HCT116 (cell line): ENCODE measurements around the gene TANC1. TPM values are rescaled to one million over a fixed set of nuclear protein-coding genes. Genes with fewer than 3 reads are reported as not detected.

Experiments
- ATAC-seq: fragments of 200-7000 bp; cut with Tn5 transposase; 2 replicates; pipeline ENCODE4 v1.9.1; 2020; ENCODE audit warnings: mild to moderate bottlenecking, moderate library complexity
- BruUV-seq: library from RNA; stranded (reverse); fragments of 400-500 nt; replicated peaks from 2 replicates; lab custom pipeline; 2021; lab: Mats Ljungman, UMichigan
- CTCF ChIA-PET: fragments of 300-600 bp; sonication (Branson Sonifier 250); formaldehyde crosslinking; loops from one replicate; lab custom pipeline; 2021; ENCODE audit warnings: antibody characterized with exemption; lab: Charles Lee
- POLR2A ChIA-PET: fragments of 300-600, 350-600 bp; sonication (Branson Sonifier 250); formaldehyde crosslinking; loops from one replicate; lab custom pipeline; 2021; ENCODE audit warnings: antibody characterized with exemption; lab: Charles Lee
- RAD21 ChIA-PET, 2 experiments: fragments of 300-600 bp; sonication (Branson Sonifier 250); formaldehyde crosslinking; loops; one replicate each; lab custom pipeline; 2023; ENCODE audit warnings: low total read pairs in 2 of 2; ENCODE audit not compliant: uncharacterized antibody in 2 of 2, unreplicated experiment in 2 of 2, low non-redundant PET in 1 of 2; lab: Charles Lee
- DNase-seq: peaks from one replicate; pipeline ENCODE4 v3.0.0-alpha.2; 2010; ENCODE audit warnings: low read depth, low spot score
- H2AFZ ChIP-seq: fragments of 200-600 bp; shearing (Covaris generic), sonication (generic); 2 replicates; pipeline ENCODE4 v1.6.1; 2017; ENCODE audit warnings: low read depth, mixed run types, mixed read lengths, antibody characterized with exemption, low read length; ENCODE audit not compliant: poor library complexity, severe bottlenecking
- H3K27ac ChIP-seq: 2 replicates; pipeline ENCODE4 v1.5.1; 2012; ENCODE audit warnings: low read depth, low read length
- H3K27me3 ChIP-seq: fragments of 200-600 bp; sonication (generic); 2 replicates; pipeline ENCODE4 v1.6.1; 2016; ENCODE audit warnings: mixed run types, low read length, mixed read lengths; ENCODE audit not compliant: insufficient read depth
- H3K36me3 ChIP-seq, 2 experiments: fragments of 200-500 bp in 1 of 2; fragments of 200-600 bp in 1 of 2; sonication (Bioruptor generic) in 1 of 2; sonication (generic) in 1 of 2; 2 replicates each; pipeline versions ENCODE4 v1.5.1 to v1.6.1; 2014 to 2016; ENCODE audit warnings: low read length in 2 of 2, inconsistent platforms in 1 of 2, mixed read lengths in 1 of 2, mixed run types in 1 of 2; ENCODE audit not compliant: insufficient read depth in 2 of 2, control insufficient read depth in 1 of 2
- H3K4me1 ChIP-seq, 2 experiments: fragments of 200-600 bp in 1 of 2; sonication (generic) in 1 of 2; 2 replicates each; pipeline versions ENCODE4 v1.5.1 to v1.6.1; 2012 to 2017; ENCODE audit warnings: low read length in 2 of 2, inconsistent platforms in 1 of 2, mild to moderate bottlenecking in 1 of 2, mixed read lengths in 1 of 2, mixed run types in 1 of 2, moderate library complexity in 1 of 2; ENCODE audit not compliant: insufficient read depth in 2 of 2, control insufficient read depth in 1 of 2
- H3K4me2 ChIP-seq: fragments of 200-600 bp; sonication (generic); 2 replicates; pipeline ENCODE4 v1.6.1; 2017; ENCODE audit warnings: mixed run types, low read length, mixed read lengths
- H3K4me3 ChIP-seq, 2 experiments: fragments of 200-600 bp in 1 of 2; sonication (generic) in 1 of 2; replicated peaks in 1 of 2; 2 replicates each; pipeline ENCODE4 v1.5.1; 2011 to 2016; ENCODE audit warnings: low read length in 2 of 2, control low read depth in 1 of 2, low read depth in 1 of 2, mild to moderate bottlenecking in 1 of 2, mixed read lengths in 1 of 2, mixed run types in 1 of 2
- H3K79me2 ChIP-seq: fragments of 200-600 bp; sonication (generic); 2 replicates; pipeline ENCODE4 v1.6.1; 2017; ENCODE audit warnings: mild to moderate bottlenecking, mixed run types, low read length, moderate library complexity, mixed read lengths; ENCODE audit not compliant: insufficient read depth
- H3K9ac ChIP-seq: fragments of 200-600 bp; sonication (generic); 2 replicates; pipeline ENCODE4 v1.6.1; 2016; ENCODE audit warnings: low read length, mixed read lengths
- H3K9me2 ChIP-seq: fragments of 200-600 bp; sonication (generic), shearing (Covaris generic); 2 replicates; pipeline ENCODE4 v1.6.1; 2017; ENCODE audit warnings: mixed run types, mild to moderate bottlenecking, moderate library complexity; ENCODE audit not compliant: insufficient read depth
- H3K9me3 ChIP-seq, 2 experiments: fragments of 200-500 bp in 1 of 2; fragments of 200-600 bp in 1 of 2; sonication (Bioruptor generic) in 1 of 2; sonication (generic) in 1 of 2; 2 replicates each; pipeline ENCODE4 v1.6.1; 2014 to 2017; ENCODE audit warnings: low read length in 2 of 2, mixed read lengths in 2 of 2, inconsistent platforms in 1 of 2, low read depth in 1 of 2, mild to moderate bottlenecking in 1 of 2, mixed run types in 1 of 2, moderate library complexity in 1 of 2; ENCODE audit not compliant: control insufficient read depth in 1 of 2, insufficient read depth in 1 of 2
- H4K20me1 ChIP-seq: fragments of 200-600 bp; sonication (generic), shearing (Covaris generic); 2 replicates; pipeline ENCODE4 v1.6.1; 2017; ENCODE audit warnings: mixed run types, mild to moderate bottlenecking, moderate library complexity; ENCODE audit not compliant: insufficient read depth
- CTCF ChIP-seq, 3 experiments: fragments of 200-600 bp in 1 of 3; sonication (generic) in 1 of 3; IDR thresholded peaks in 2 of 3; conservative IDR thresholded peaks in 1 of 3; 2 replicates each; pipeline ENCODE4 v1.5.1; 2012 to 2017; ENCODE audit warnings: low read depth in 2 of 3, low read length in 2 of 3, antibody characterized with exemption in 1 of 3, borderline replicate concordance in 1 of 3, control low read depth in 1 of 3, mild to moderate bottlenecking in 1 of 3, mixed read lengths in 1 of 3, mixed run types in 1 of 3, moderate library complexity in 1 of 3; ENCODE audit not compliant: insufficient read depth in 1 of 3
- JUND ChIP-seq: IDR thresholded peaks from 2 replicates; pipeline ENCODE4 v1.6.1; 2012
- MAX ChIP-seq: IDR thresholded peaks from 2 replicates; pipeline ENCODE4 v1.6.1; 2012
- POLR2AphosphoS5 ChIP-seq: IDR thresholded peaks from 2 replicates; pipeline ENCODE4 v1.6.1; 2011; ENCODE audit warnings: mild to moderate bottlenecking, low read depth, low read length, moderate library complexity
- SIN3A ChIP-seq: IDR thresholded peaks from 2 replicates; pipeline ENCODE4 v1.6.1; 2012; ENCODE audit warnings: low read depth
- SRF ChIP-seq: IDR thresholded peaks from 2 replicates; pipeline ENCODE4 v1.6.1; 2012; ENCODE audit warnings: low read depth
- TCF7L2 ChIP-seq: IDR thresholded peaks from 2 replicates; pipeline ENCODE4 v1.7.0; 2011; ENCODE audit warnings: borderline replicate concordance, inconsistent platforms; ENCODE audit not compliant: insufficient read depth, insufficient read length; ENCODE audit errors: extremely low read depth
- ZNF274 ChIP-seq: fragments of 200-500 bp; sonication (Bioruptor generic); IDR thresholded peaks from 2 replicates; pipeline ENCODE4 v1.6.1; 2014; ENCODE audit warnings: mild to moderate bottlenecking, low read depth, low read length, inconsistent platforms
- intact Hi-C: fragments of 100-400 bp; cut with micrococcal nuclease; formaldehyde crosslinking; loops from 2 replicates; pipeline ENCODE4 v1.10.0; 2022
- total RNA-seq: library from RNA; stranded (reverse); gene quantifications from one replicate; pipeline ENCODE4 v1.2.1, GENCODE V29; 2021; ENCODE audit not compliant: unreplicated experiment

TANC1 gene
- total RNA-seq, 1 experiment from 2014 or later = 15.1 TPM

GRCh38 chr2:159000072-159000471 is 31.6 kb downstream of the TANC1 start:
- Histone ChIP-seq H3K27ac (no peak overlapping the region), H3K4me2 (no peak overlapping the region), H3K79me2 (peaks cover 10% of the 10 kb centered on the region), H3K4me1 (peaks cover 3 to 7% of the 10 kb centered on the region in 2 experiments; a peak in 3 of 4 replicates), H3K36me3 (no peaks in the 10 kb centered on the region), H3K27me3 (no peaks in the 10 kb centered on the region), H3K9me2 (no peaks in the 10 kb centered on the region), H2AFZ (no peak overlapping the region), H4K20me1 (no peaks in the 10 kb centered on the region), H3K9ac (no peak overlapping the region), H3K9me3 (no peaks in the 10 kb centered on the region; a peak in 1 of 4 replicates), H3K4me3 (no peak overlapping the region)
- POLR2A ChIA-PET = no interaction called here
- CTCF ChIA-PET = no interaction called here
- TF ChIP-seq SIN3A (no peak), POLR2AphosphoS5 (no peak), MAX (no peak), ZNF274 (no peak), JUND (no peak), SRF (no peak), CTCF (IDR thresholded peaks at IDR 0.05 in 2 of 3, conservative IDR thresholded peaks at IDR 0.05 in 1 of 3; ENCODE audit: borderline replicate concordance in 1 of 3, insufficient read depth in 1 of 3, low read depth in 2 of 3, low read length in 2 of 3) (no peak), TCF7L2 (no peak)
- intact Hi-C loops = no loop called here
- DNase-seq = no peak
- BruUV-seq = no TSS peak
- ATAC-seq = no peak
- RAD21 ChIA-PET = no interaction called here
